Measurements from ENCODE around the gene SLC25A12.
"Not testable (repeated sequence)": the region's sequence is repeated elsewhere in the genome, so short reads cannot be mapped to it uniquely, and the experiment has no call there.

Gene SLC25A12

DNA sequence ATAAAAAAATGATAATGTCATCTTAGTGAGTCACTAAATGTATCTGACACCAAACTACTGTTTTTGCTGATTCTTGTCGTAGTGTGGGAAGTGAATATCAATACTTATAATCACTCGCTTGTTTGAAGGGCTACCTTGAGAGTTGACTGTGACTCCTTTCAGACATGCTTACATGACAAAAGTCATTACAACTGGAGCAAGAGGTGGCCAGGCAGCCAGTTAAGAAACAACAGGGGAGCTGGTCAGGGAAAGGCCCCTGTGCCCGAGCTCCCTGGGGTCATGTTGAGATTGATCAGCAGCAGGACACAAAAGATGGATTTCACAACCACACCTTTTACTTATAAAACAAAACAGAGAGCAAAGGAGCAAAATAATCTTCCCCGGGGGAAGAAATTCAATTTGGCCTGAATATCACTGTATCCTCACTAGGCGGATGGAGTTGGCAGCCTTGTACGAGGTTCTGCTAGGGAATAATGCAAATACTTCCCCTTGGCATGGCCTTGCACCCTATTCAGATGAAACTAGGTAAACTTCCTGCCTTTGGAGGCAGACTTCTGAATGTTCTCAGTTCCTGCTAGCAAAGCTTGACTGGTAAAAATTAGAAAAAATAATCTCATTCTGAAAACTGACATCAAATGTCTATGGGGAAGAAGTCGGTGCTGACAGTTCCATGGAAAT lies 105.6 kb downstream of the SLC25A12 start:
- DNase-seq: no peak

DNA sequence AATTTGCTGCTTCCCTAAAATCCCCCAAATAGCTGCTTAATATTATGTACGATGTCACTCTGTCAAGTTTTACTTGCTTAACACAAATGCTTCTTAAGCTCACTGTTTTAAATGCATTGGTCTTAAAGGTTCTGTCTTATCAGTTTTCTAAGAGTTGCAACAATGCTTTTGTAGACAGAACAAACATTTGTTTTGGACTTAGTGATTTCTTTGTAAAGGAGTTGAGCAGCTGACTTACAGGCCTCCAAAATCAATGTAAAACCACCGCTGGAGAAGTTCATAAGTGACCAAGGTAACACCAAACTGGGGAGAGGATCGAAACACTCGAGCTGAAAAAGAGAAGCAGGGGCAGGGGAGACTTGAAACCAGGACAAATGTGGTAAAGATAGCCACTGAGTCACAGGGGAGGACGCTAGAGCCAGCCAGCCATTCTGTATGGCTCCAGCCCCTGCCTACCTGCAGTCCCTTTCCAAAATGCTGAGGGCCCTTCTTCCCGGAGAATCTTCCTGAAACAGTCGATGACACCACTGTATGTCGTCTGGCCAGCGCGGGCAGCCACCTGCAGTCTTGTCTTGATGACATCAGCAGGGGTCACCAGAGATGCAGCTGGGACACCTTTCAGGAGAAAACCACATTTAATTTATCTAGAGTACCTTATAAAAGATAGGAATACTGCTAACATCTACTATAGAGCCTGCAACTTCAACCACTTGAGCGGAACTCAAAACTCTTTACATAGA lies 106.5 kb downstream of the SLC25A12 start:
- DNase-seq: no peak

DNA sequence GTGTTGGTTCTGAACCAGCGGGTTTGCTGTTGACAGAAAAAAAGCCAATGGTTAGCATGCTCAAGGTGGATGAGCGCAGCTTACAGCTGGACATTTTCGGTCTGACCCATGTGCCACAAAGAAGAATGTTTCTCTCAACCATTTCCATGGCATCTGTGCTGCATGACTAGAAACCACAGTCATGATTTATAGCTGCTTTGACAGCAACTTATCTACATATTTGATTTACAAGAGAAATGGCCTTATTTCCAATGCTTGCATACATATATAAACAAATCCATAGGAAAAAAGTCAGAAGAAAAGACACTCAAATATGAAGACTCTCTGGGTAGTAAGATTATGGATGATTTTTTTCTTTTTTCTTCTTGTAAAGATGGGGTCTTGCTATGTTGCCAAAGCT lies 108.6 kb downstream of the SLC25A12 start:
- DNase-seq: no peak

DNA sequence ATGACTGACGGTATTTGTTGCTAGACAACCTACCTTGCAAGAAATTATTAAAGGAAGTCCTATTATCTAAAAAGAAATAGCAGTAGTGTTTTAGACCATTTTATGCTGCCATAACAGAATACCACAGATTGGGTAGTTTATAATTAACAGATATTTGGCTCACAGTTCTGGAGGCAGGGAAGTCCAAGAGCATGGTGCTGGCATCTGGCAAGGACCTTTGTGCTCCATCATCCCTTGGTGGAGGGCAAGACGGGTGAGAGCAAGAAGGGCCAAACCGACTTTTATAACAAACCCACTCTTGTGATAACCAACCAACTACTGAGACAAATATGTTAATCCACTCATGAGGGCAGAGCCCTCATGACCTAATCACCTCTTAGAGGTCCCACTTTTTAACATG lies 115.5 kb downstream of the SLC25A12 start:
- DNase-seq: no peak

DNA sequence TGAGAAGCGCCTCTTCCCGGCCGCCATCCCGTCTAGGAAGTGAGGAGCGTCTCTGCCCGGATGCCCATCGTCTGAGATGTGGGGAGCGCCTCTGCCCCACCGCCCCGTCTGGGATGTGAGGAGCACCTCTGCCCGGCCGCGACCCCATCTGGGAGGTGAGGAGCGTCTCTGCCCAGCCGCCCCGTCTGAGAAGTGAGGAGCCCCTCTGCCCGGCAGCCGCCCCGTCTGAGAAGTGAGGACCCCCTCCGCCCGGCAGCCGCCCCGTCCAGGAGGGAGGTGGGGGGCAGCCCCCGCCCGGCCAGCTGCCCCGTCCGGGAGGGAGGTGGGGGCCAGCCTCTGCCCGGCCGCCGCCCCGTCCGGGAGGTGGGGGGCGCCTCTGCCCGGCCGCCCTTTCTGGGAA lies 119.5 kb downstream of the SLC25A12 start:
- DNase-seq: not testable (repeated sequence)

DNA sequence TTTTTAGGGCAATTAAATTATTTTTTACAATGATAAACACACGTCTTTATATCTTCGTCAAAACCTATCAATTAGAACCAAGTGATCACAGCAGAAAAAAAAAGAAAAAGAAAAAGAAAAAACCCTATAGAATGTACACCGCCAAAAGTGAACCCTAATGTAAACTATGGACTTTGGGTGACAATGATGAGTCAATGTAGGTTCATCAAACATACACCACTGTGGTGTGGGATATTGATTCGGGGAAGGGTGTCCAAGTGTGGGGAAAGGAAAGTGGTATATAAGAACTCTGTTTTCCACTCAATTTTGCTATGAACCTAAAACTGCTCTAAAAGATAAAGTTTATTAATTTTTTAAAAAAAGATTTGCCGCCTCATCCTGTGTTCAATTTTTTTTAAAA lies 121.7 kb downstream of the SLC25A12 start:
- no peak for DNase-seq

DNA sequence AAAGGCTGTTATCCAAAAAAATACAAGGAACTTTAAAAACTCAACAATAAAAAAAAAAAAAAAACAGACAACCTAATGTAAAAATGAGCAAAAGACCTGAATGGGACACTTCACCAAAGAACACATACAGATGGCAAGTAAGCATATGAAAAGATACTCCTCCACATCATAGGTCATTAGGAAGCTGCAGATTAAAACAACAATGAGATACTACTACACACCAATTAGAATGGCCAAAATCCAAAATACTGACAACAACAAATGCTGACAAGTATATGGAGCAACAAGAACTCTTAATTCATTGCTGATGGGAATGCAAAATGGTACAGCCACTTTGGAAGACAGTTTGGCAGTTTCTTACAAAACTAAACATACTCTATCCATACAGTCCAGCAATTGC lies 122.6 kb downstream of the SLC25A12 start:
- DNase-seq: no peak

DNA sequence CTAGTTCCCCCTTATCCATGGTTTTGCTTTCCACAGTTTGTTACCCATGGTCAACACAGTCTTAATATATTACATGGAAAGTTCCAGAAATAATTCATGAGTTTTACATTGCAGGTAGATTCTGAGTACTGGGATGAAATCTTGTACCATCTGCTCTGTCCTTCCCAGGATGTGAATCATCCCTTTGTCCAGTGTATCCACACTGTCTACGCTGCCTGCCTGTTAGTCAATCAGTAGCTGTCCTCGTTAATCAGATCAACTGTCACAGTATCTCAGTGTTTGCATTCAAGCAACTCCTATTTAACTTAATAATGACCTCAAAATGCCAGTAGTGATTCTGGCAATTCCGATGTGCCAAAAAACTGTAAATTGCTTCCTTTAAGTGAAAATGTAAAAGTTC lies 130.4 kb downstream of the SLC25A12 start:
- no peak for DNase-seq

DNA sequence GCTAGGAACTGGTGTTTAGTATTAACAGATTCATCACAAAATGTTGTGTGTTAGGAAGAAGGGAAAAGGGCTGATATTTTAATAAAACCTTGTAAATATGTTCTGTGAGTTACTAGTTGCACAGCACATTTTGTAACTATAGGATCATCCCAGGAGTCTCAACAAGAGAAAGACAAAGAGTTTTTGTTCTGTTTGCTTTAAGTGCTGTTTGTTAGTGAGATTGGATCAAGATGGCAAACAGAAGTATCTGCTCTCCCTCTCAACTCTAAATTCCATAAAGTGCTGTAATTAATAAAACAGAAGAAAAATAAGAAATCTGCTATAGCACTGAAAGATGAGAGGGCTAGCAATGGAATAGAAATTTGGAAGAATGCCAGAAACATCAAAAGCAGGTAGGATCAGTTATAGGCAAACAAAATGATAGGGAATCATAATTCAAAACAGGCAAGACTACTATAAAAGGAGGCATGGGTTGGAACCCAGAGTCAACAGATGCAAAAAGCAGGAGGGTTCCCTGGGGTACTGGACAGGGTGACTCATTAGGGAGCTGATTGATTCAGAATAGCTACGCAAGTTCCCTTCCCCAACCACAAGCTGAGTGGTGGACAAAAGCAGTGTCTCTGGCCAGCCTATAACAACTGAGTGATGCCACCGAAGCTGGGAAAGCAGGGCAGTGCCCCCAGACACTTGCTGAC lies 131.0 kb downstream of the SLC25A12 start:
- DNase-seq: no peak

DNA sequence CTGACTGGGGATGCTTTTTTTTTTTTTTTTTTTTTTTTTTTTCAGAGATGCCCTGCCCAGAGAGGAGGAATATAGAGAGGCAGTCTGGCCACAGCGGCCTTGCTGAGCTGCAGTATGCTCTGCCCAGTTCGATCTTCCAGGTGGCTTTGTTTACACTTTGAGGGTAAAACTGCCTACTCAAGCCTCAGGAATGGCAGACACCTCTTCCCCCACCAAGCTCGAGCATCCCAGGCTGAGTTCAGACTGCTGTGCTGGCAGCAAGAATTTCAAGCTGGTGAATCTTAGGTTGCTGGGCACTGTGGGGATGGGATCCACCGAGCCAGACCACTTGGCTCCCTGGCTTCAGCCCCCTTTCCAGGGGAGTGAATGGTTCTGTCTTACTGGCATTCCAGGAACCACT lies 132.9 kb downstream of the SLC25A12 start:
- not testable (repeated sequence) for DNase-seq

DNA sequence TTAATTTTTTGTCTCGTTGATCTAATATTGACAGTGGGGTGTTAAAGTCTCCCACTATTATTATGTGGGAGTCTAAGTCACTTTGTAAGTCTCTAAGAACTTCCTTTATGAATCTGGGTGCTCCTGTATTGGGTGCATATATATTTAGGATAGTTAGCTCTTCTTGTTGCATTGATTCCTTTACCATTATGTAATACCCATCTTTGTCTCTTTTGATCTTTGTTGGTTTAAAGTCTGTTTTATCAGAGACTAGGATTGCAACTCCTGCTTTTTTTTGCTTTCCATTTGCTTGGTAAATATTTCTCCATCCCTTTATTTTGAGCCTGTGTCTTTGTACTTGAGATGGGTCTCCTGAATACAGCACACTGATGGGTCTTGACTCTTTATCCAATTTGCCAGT lies 135.3 kb downstream of the SLC25A12 start:
- not testable (repeated sequence) for DNase-seq

DNA sequence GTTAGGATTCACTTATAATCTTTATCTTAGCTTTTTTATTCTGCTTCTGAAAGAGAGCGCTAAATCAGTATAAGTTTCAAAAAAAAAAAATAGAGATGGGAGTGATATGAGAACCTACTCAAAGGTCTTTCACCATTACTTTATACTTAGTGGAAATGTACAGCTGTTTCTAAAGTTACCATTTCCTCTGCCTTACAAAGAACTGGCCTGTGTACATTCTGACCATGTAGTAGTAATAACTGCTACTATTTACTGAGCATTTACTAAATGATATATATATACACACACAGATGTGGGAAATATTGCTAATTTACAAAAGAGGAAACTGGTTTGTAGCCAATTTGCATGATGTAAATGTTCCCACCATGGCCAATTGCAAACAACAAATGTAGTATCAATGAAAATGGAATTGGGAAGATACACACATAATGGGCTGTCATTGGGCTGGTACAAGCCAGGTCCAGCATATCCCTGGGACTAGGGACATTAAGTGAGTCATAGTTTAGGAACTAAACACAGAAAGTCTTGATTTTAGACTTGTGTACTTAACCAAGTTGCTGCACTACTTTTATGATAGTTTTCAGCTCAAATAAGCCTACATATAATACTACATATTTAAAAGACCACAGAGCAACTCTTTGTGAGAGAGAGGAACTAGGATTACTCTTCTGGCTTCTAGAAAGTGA lies 139.6 kb downstream of the SLC25A12 start:
- no peak for DNase-seq

DNA sequence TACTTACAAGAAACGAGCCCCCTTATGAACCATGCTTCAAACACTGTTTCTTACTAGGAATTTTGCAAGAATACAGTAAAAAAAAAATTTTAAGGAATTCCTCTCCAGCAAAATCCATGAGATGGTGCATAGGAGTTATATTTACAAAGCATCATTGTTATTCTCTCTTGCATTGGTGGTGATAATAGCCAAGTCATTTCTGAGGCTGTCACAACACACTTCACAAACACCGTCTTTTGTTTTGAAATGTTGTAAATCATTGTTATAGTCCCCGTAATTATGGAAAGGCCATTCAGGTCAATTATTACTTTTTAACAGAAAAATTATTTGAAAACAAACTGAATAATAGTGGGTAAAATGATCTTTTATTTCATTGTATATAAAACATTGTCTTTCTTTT lies 146.7 kb downstream of the SLC25A12 start:
- no peak for DNase-seq

DNA sequence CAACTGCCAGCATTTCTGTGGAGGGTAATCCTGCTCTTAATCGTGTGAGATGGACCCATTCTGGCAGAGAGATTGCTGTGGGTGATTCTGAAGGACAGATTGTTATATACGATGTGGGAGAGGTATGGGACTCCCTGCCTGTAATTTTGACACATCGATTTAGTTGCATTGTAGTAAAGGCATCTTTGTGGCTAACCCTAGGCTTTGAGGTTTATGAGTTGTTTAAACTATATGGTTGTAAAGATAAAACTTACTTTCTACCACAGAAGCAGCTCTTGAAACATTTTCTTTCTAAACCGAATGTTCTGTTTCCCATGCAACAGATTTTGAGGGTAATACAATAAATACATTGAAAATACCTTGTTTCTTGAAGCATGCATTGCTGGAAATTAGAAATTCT lies 148.2 kb downstream of the SLC25A12 start:
- no peak for DNase-seq

DNA sequence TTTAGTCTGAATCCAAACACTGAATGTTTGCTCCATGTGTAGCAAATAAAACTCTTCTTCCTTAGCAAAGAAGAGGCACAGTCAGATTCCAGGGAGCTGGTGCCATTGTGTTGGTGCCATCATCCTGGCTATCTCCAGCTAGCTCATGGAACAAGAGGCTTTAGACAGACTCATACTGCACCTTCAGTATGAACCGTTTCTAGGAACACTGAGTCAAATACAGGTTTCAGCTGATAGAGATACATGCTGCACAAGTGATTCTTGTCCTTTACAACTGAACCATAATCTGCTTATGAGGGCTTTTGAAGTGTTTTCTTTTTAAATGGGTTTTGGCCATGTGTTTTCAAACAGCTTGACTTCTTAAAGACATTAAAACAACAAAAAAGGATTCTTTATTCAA lies 148.9 kb downstream of the SLC25A12 start:
- no peak for DNase-seq

DNA sequence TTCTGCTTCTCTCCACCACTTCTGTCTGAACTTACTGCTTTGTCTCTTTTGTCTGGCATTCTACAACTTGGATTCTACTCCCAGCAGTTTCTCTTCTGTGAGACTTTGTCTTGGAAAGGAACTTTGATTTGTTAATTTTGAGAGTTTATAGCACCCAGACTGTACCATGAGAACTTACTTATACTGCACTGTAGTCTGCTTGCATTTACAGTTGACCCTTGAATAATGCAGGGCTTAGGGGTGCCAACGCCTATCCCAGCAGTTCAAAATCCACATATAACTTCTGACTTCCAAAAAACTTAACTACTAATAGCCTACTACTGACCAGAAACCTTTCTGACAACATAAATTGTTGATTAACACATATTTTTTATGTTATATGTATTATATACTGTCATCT lies 151.3 kb downstream of the SLC25A12 start:
- no peak for DNase-seq

DNA sequence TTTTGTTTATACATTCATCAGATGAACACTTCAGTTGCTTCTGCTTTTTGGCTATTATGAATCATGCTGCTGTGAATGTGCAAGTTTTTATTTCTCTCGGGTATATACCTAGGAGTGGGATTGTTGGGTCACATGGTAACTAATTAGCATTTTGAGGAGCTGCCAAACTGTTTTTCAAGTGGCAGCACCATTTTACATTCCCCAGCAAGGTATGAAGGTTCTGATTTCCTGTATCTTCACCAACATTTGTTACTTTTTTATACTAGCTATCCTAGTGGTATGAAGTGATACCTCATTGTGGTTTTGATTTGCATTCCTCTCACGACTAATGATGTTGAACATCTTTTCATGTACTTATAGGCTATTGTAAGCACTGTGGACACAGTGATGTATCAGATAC lies 152.9 kb downstream of the SLC25A12 start:
- no peak for DNase-seq

DNA sequence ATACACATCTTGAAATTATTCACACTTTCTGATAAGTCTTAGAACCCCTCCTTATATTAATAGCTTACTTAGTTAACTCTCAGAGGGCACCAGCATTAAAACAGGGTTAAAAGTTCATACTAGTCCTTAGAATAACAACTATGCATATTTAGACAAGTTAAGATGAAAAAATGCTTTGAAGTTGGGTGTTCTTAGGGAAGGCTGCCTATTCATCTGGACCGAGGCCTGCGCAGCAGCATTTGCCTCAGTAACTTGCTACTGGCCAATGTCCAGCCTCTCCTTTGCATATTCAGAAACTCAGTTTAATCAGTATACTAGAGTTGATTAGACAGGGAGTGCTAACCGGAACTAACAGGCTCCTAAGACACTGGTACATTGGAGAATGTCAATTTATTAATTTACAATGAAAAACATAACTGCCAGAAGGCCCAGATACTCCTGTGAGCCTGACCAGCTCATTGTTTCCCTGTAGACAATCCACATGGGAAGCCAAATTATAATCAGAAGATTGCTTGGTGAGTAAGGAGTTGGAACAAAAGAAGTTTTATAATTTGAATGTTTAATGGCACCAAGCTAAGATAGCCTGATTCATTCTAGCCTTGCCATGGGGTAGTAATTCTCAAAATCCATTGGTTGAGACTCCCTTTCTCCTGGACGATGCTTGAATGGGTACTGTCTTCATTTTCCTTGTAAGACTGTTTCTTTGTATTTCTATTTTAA lies 157.9 kb downstream of the SLC25A12 start:
- DNase-seq: no peak
